HepG2 (cell line): ENCODE measurements around the gene PNPLA1. TPM values are rescaled to one million over a fixed set of nuclear protein-coding genes. Genes with fewer than 3 reads are reported as not detected.

ENCODE experiments used
- FOXA1 ChIP-seq, 2 experiments: fragments of 450-650 bp in 1 of 2; sonication (generic) in 1 of 2; formaldehyde crosslinking in 1 of 2; IDR thresholded peaks; 2 replicates each; pipeline versions ENCODE4 v1.4.0 to v1.6.1; 2016 to 2020; ENCODE audit warnings: missing genetic modification reagents in 1 of 2
- GATAD1 ChIP-seq: IDR thresholded peaks from 2 replicates; pipeline ENCODE4 v1.6.1; 2016; ENCODE audit warnings: missing genetic modification reagents, missing compliant biosample characterization
- HOXA5 ChIP-seq: sonication (generic); formaldehyde crosslinking; IDR thresholded peaks from 2 replicates; pipeline ENCODE4 v1.4.0; 2020; ENCODE audit warnings: missing genetic modification reagents
- JUND ChIP-seq: sonication (generic); formaldehyde crosslinking; IDR thresholded peaks from 2 replicates; pipeline ENCODE4 v1.8.0; 2022; ENCODE audit warnings: mild to moderate bottlenecking, missing genetic modification reagents
- KDM1A ChIP-seq: IDR thresholded peaks from 2 replicates; pipeline ENCODE4 v1.6.1; 2016; ENCODE audit warnings: missing compliant biosample characterization
- KLF9 ChIP-seq: IDR thresholded peaks from 2 replicates; pipeline ENCODE4 v1.6.1; 2016; ENCODE audit warnings: low read depth
- MAFF ChIP-seq: IDR thresholded peaks from 2 replicates; pipeline ENCODE4 v1.6.1; 2011; ENCODE audit warnings: low read depth, low read length, improper control_type of control experiment
- NFATC3 ChIP-seq: sonication (generic); formaldehyde crosslinking; IDR thresholded peaks from 2 replicates; pipeline ENCODE4 v1.5.1; 2020; ENCODE audit warnings: mild to moderate bottlenecking, missing genetic modification reagents
- RAD21 ChIP-seq: fragments of 450-650 bp; formaldehyde crosslinking; IDR thresholded peaks from 2 replicates; pipeline ENCODE4 v1.5.0; 2020; ENCODE audit warnings: mild to moderate bottlenecking
- ZNF558 ChIP-seq: sonication (generic); formaldehyde crosslinking; IDR thresholded peaks from 2 replicates; pipeline ENCODE4 v1.9.0; 2022; ENCODE audit warnings: mild to moderate bottlenecking, missing genetic modification reagents, borderline replicate concordance
- polyA plus RNA-seq, 8 experiments: library from polyadenylated mRNA; depleted of rRNA in 3 of 8; stranded (reverse) in 7 of 8; unstranded in 1 of 8; fragments of >200 nt; fragmentation: Illumina TruSeq in 4 of 8; extraction: Trizol in 4 of 8; gene quantifications; 2 replicates each; pipeline versions ENCODE4 v1.2.1 to v1.2.3, GENCODE V29; 2011 to 2016; ENCODE audit warnings: low read depth in 4 of 8, missing spikeins in 1 of 8, mixed read lengths in 1 of 8; ENCODE audit not compliant: insufficient read depth in 1 of 8
- total RNA-seq, 5 experiments: library from RNA; depleted of rRNA; stranded (reverse); fragments of >200 nt; fragmentation: Illumina TruSeq; extraction: Trizol; gene quantifications; 2 replicates each; pipeline ENCODE4 v1.2.3, GENCODE V29; 2016; ENCODE audit warnings: low read depth in 1 of 5
- TF ChIP-seq, protein P1 (sequence below): IDR thresholded peaks from 2 replicates; pipeline ENCODE4 v1.6.1; 2016
- TF ChIP-seq, protein P2 (sequence below): sonication (generic); formaldehyde crosslinking; IDR thresholded peaks from 2 replicates; pipeline ENCODE4 v1.5.1; 2020; ENCODE audit warnings: missing genetic modification reagents, mild to moderate bottlenecking, borderline replicate concordance
- TF ChIP-seq, protein P3 (sequence below): sonication (generic); formaldehyde crosslinking; IDR thresholded peaks from 2 replicates; pipeline ENCODE4 v1.8.1; 2023; ENCODE audit warnings: mild to moderate bottlenecking, inconsistent platforms, moderate library complexity, missing genetic modification reagents, borderline replicate concordance
- TF ChIP-seq, protein P4 (sequence below): sonication (generic); formaldehyde crosslinking; IDR thresholded peaks from 2 replicates; pipeline ENCODE4 v1.5.0; 2020; ENCODE audit warnings: mild to moderate bottlenecking, missing genetic modification reagents, moderate library complexity
- TF ChIP-seq, protein P5 (sequence below): IDR thresholded peaks from 2 replicates; pipeline ENCODE4 v1.6.1; 2012; ENCODE audit warnings: low read depth, low read length, improper control_type of control experiment
- TF ChIP-seq, protein P6 (sequence below): sonication (generic); formaldehyde crosslinking; IDR thresholded peaks from 2 replicates; pipeline ENCODE4 v1.4.0; 2020; ENCODE audit warnings: mild to moderate bottlenecking, missing genetic modification reagents

Gene PNPLA1
- total and polyA plus RNA-seq, 2 of the 13 experiments (the other 11 are each of a cell fraction or from before 2014, with no cell fraction given): not detected

DNA sequence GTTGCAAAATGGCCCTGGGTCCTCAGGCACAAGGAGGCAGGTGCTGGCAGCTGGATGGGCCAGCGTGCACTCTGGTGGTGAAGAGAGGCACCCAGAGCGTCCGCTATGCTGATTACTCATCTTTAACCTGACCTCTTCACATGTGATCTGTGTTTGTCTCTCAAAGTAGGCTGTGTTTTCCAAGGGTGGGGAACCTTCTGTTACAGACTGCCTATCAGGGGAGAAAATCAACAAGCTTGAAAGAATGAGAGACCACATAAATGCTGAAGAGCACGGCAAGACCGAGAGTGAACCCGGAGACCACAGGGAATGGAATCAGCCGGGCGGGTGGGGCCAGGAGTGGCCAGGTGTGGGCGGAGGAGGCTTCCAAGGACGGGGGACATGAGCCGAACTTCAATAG is 50.6 kb downstream of the PNPLA1 start (continued):
- TF ChIP-seq, protein P1, sequence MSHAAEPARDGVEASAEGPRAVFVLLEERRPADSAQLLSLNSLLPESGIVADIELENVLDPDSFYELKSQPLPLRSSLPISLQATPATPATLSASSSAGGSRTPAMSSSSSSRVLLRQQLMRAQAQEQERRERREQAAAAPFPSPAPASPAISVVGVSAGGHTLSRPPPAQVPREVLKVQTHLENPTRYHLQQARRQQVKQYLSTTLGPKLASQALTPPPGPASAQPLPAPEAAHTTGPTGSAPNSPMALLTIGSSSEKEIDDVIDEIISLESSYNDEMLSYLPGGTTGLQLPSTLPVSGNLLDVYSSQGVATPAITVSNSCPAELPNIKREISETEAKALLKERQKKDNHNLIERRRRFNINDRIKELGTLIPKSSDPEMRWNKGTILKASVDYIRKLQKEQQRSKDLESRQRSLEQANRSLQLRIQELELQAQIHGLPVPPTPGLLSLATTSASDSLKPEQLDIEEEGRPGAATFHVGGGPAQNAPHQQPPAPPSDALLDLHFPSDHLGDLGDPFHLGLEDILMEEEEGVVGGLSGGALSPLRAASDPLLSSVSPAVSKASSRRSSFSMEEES: 0 out of 2 replicates have a peak, but pooled peaks have one; percentile 47
- TF ChIP-seq, protein P2, sequence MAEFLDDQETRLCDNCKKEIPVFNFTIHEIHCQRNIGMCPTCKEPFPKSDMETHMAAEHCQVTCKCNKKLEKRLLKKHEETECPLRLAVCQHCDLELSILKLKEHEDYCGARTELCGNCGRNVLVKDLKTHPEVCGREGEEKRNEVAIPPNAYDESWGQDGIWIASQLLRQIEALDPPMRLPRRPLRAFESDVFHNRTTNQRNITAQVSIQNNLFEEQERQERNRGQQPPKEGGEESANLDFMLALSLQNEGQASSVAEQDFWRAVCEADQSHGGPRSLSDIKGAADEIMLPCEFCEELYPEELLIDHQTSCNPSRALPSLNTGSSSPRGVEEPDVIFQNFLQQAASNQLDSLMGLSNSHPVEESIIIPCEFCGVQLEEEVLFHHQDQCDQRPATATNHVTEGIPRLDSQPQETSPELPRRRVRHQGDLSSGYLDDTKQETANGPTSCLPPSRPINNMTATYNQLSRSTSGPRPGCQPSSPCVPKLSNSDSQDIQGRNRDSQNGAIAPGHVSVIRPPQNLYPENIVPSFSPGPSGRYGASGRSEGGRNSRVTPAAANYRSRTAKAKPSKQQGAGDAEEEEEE (CRISPR knock-in tag): no peak
- TF ChIP-seq HOXA5 (CRISPR knock-in tag) (no peak), ZNF558 (CRISPR knock-in tag) (no peak), KLF9 (no peak), NFATC3 (CRISPR knock-in tag) (no peak), FOXA1 (IDR thresholded peaks at IDR 0.05) (no peak), FOXA1 (CRISPR knock-in tag; IDR thresholded peaks at IDR 0.05) (peak; percentile 51), JUND (CRISPR knock-in tag) (peak; percentile 17; the same call in 1 of the 2 replicates), KDM1A (CRISPR knock-in tag) (no peak), GATAD1 (CRISPR knock-in tag) (no peak), RAD21 (CRISPR knock-in tag) (no peak), MAFF (no peak)
- TF ChIP-seq, protein P3, sequence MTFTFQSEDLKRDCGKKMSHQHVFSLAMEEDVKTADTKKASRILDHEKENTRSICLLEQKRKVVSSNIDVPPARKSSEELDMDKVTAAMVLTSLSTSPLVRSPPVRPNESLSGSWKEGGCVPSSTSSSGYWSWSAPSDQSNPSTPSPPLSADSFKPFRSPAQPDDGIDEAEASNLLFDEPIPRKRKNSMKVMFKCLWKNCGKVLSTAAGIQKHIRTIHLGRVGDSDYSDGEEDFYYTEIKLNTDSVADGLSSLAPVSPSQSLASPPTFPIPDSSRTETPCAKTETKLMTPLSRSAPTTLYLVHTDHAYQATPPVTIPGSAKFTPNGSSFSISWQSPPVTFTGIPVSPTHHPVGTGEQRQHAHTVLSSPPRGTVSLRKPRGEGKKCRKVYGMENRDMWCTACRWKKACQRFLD (CRISPR knock-in tag): no peak
- TF ChIP-seq, protein P4, sequence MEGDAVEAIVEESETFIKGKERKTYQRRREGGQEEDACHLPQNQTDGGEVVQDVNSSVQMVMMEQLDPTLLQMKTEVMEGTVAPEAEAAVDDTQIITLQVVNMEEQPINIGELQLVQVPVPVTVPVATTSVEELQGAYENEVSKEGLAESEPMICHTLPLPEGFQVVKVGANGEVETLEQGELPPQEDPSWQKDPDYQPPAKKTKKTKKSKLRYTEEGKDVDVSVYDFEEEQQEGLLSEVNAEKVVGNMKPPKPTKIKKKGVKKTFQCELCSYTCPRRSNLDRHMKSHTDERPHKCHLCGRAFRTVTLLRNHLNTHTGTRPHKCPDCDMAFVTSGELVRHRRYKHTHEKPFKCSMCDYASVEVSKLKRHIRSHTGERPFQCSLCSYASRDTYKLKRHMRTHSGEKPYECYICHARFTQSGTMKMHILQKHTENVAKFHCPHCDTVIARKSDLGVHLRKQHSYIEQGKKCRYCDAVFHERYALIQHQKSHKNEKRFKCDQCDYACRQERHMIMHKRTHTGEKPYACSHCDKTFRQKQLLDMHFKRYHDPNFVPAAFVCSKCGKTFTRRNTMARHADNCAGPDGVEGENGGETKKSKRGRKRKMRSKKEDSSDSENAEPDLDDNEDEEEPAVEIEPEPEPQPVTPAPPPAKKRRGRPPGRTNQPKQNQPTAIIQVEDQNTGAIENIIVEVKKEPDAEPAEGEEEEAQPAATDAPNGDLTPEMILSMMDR (CRISPR knock-in tag): peak; percentile 51
- TF ChIP-seq, protein P5, sequence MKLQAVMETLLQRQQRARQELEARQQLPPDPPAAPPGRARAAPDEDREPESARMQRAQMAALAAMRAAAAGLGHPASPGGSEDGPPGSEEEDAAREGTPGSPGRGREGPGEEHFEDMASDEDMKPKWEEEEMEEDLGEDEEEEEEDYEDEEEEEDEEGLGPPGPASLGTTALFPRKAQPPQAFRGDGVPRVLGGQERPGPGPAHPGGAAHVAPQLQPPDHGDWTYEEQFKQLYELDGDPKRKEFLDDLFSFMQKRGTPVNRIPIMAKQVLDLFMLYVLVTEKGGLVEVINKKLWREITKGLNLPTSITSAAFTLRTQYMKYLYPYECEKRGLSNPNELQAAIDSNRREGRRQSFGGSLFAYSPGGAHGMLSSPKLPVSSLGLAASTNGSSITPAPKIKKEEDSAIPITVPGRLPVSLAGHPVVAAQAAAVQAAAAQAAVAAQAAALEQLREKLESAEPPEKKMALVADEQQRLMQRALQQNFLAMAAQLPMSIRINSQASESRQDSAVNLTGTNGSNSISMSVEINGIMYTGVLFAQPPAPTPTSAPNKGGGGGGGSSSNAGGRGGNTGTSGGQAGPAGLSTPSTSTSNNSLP: no peak
- TF ChIP-seq, protein P6, sequence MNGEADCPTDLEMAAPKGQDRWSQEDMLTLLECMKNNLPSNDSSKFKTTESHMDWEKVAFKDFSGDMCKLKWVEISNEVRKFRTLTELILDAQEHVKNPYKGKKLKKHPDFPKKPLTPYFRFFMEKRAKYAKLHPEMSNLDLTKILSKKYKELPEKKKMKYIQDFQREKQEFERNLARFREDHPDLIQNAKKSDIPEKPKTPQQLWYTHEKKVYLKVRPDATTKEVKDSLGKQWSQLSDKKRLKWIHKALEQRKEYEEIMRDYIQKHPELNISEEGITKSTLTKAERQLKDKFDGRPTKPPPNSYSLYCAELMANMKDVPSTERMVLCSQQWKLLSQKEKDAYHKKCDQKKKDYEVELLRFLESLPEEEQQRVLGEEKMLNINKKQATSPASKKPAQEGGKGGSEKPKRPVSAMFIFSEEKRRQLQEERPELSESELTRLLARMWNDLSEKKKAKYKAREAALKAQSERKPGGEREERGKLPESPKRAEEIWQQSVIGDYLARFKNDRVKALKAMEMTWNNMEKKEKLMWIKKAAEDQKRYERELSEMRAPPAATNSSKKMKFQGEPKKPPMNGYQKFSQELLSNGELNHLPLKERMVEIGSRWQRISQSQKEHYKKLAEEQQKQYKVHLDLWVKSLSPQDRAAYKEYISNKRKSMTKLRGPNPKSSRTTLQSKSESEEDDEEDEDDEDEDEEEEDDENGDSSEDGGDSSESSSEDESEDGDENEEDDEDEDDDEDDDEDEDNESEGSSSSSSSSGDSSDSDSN (CRISPR knock-in tag): no peak
